ENCODE data around the gene ATP6AP1.

DNA sequence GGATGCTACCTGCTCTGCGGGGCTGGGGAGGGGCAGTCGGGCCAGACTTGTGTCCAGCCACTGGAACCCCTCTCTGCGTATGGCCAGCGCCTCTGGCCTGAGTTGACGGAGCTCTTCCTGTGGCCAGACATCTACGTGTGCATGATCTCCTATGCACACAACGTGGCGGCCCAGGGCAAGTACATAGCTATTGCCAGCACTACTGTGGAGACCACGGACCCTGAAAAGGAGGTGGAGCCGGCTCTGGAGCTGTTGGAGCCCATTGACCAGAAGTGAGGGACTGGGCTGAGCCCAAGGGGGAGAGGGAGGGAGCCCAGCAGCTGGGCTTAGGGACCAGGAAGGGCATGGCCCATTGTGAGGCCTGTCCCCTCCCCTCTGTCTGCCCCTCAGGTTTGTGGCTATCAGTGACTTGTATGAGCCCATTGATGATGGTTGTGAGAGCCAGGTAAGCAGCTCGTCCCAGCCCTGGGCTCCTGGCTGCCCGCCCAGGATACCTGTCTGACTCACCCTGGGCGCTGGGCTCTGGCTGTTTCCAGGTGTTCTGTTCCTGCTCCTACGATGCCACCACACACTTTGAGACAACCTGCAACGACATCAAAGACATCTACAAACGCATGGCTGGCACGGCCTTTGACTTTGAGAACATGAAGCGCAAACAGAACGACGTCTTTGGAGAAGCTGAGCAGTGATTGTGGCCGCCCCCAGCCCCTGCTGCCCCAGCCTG is 13.7 kb downstream of the ATP6AP1 start:
- TF ChIP-seq POLR2AphosphoS5 (IDR thresholded peaks at IDR 0.05): no peak
- TF ChIP-seq, protein P1, sequence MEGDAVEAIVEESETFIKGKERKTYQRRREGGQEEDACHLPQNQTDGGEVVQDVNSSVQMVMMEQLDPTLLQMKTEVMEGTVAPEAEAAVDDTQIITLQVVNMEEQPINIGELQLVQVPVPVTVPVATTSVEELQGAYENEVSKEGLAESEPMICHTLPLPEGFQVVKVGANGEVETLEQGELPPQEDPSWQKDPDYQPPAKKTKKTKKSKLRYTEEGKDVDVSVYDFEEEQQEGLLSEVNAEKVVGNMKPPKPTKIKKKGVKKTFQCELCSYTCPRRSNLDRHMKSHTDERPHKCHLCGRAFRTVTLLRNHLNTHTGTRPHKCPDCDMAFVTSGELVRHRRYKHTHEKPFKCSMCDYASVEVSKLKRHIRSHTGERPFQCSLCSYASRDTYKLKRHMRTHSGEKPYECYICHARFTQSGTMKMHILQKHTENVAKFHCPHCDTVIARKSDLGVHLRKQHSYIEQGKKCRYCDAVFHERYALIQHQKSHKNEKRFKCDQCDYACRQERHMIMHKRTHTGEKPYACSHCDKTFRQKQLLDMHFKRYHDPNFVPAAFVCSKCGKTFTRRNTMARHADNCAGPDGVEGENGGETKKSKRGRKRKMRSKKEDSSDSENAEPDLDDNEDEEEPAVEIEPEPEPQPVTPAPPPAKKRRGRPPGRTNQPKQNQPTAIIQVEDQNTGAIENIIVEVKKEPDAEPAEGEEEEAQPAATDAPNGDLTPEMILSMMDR (IDR thresholded peaks at IDR 0.05): no peak
- no peak for TF ChIP-seq EP300 (IDR thresholded peaks at IDR 0.05)

Data from upper lobe of left lung (tissue), 4 donors.